CD14-positive monocyte (primary cell): ENCODE data around the gene ATP6AP1. TPM values are rescaled to one million over a fixed set of nuclear protein-coding genes. Genes with fewer than 3 reads are reported as not detected.

Experiments used
- DNase-seq, 3 donors: peaks; one replicate each; pipeline ENCODE4 v3.0.0-alpha.2; 2011 to 2022
- H2AFZ ChIP-seq: 2 replicates; pipeline ENCODE4 v1.6.0; 2012; ENCODE audit warnings: mild to moderate bottlenecking, low read depth, low read length, inconsistent platforms; ENCODE audit not compliant: insufficient read depth, poor library complexity, severe bottlenecking
- H3K27ac ChIP-seq, 2 donors: 1 replicate in 1 of 2; 2 replicates in 1 of 2; pipeline ENCODE4 v1.5.1; 2012 to 2013; ENCODE audit warnings: low read length in 2 of 2, control low read depth in 1 of 2, inconsistent platforms in 1 of 2, low read depth in 1 of 2, mild to moderate bottlenecking in 1 of 2
- H3K27me3 ChIP-seq, 2 donors: one replicate each; pipeline versions ENCODE4 v1.6.0 to v1.6.1; 2011 to 2013; ENCODE audit warnings: low read length in 2 of 2; ENCODE audit not compliant: control insufficient read depth in 2 of 2, insufficient read depth in 2 of 2
- H3K36me3 ChIP-seq, 2 donors: replicated peaks in 1 of 2; 1 replicate in 1 of 2; 2 replicates in 1 of 2; pipeline versions ENCODE4 v1.5.1 to v1.6.1; 2012 to 2013; ENCODE audit warnings: low read length in 2 of 2, control low read depth in 1 of 2, inconsistent platforms in 1 of 2, mild to moderate bottlenecking in 1 of 2; ENCODE audit not compliant: insufficient read depth in 2 of 2, control insufficient read depth in 1 of 2
- H3K4me1 ChIP-seq, 2 donors: 1 replicate in 1 of 2; 2 replicates in 1 of 2; pipeline versions ENCODE4 v1.5.1 to v1.6.1; 2012 to 2013; ENCODE audit warnings: low read length in 2 of 2, control low read depth in 1 of 2, inconsistent platforms in 1 of 2, mild to moderate bottlenecking in 1 of 2, moderate library complexity in 1 of 2; ENCODE audit not compliant: insufficient read depth in 2 of 2, control insufficient read depth in 1 of 2
- H3K4me2 ChIP-seq: replicated peaks from 2 replicates; pipeline ENCODE3; 2012; ENCODE audit warnings: low read length, moderate library complexity, mild to moderate bottlenecking; ENCODE audit not compliant: poor library complexity, severe bottlenecking; ENCODE audit errors: extremely low read depth
- H3K4me3 ChIP-seq, 3 experiments: fragments of 200-600 bp in 1 of 3; sonication (generic) in 1 of 3; replicated peaks in 1 of 3; 1 replicate in 2 of 3; 2 replicates in 1 of 3; pipeline ENCODE4 v1.5.1; 2011 to 2013; ENCODE audit warnings: low read length in 3 of 3, mild to moderate bottlenecking in 3 of 3, control low read depth in 2 of 3, low read depth in 2 of 3, inconsistent platforms in 1 of 3, moderate library complexity in 1 of 3
- H3K79me2 ChIP-seq: 2 replicates; pipeline ENCODE4 v1.6.0; 2012; ENCODE audit warnings: mild to moderate bottlenecking, control low read depth, inconsistent platforms, low read length, moderate library complexity; ENCODE audit not compliant: insufficient read depth
- H3K9ac ChIP-seq: 2 replicates; pipeline ENCODE4 v1.6.0; 2017; ENCODE audit warnings: low read length, mild to moderate bottlenecking; ENCODE audit not compliant: insufficient read depth, poor library complexity, severe bottlenecking
- H3K9me3 ChIP-seq, 2 donors: replicated peaks in 1 of 2; 1 replicate in 1 of 2; 2 replicates in 1 of 2; pipeline versions ENCODE4 v1.5.1 to v1.6.1; 2012 to 2013; ENCODE audit warnings: low read length in 2 of 2, control low read depth in 1 of 2; ENCODE audit not compliant: control insufficient read depth in 1 of 2, insufficient read depth in 1 of 2
- H4K20me1 ChIP-seq: 2 replicates; pipeline ENCODE4 v1.6.0; 2012; ENCODE audit warnings: mild to moderate bottlenecking, low read length, control low read depth, moderate library complexity; ENCODE audit not compliant: insufficient read depth
- H3K27ac Mint-ChIP-seq, 7 donors: one replicate each; pipeline ENCODE4 v1.8.0; 2020; ENCODE audit warnings: mild to moderate bottlenecking in 7 of 7, mixed read lengths in 7 of 7, moderate library complexity in 6 of 7, inconsistent platforms in 2 of 7
- H3K27me3 Mint-ChIP-seq, 3 donors: one replicate each; pipeline ENCODE4 v1.8.0; 2021 to 2022; ENCODE audit warnings: low read depth in 3 of 3, mild to moderate bottlenecking in 3 of 3, mixed read lengths in 3 of 3, moderate library complexity in 3 of 3, inconsistent platforms in 1 of 3
- H3K36me3 Mint-ChIP-seq, 2 donors: one replicate each; pipeline ENCODE4 v1.8.0; 2020; ENCODE audit warnings: mixed read lengths in 2 of 2, inconsistent platforms in 1 of 2, mild to moderate bottlenecking in 1 of 2
- H3K4me1 Mint-ChIP-seq: one replicate; pipeline ENCODE4 v1.8.0; 2020; ENCODE audit warnings: mild to moderate bottlenecking, mixed read lengths
- H3K4me3 Mint-ChIP-seq, 2 donors: one replicate each; pipeline ENCODE4 v1.8.0; 2020; ENCODE audit warnings: mild to moderate bottlenecking in 2 of 2, mixed read lengths in 2 of 2, moderate library complexity in 1 of 2
- H3K9me3 Mint-ChIP-seq, 7 donors: one replicate each; pipeline ENCODE4 v1.8.0; 2020 to 2022; ENCODE audit warnings: mixed read lengths in 7 of 7, mild to moderate bottlenecking in 6 of 7, moderate library complexity in 6 of 7, inconsistent platforms in 2 of 7
- CTCF ChIP-seq: fragments of 200-600 bp; IDR thresholded peaks from one replicate; pipeline ENCODE4 v1.8.0; 2022; ENCODE audit warnings: antibody characterized with exemption, mild to moderate bottlenecking
- WGBS: methylation state at CpG from one replicate; pipeline ENCODE4 v1.1.5; 2013; ENCODE audit warnings: missing lambda C conversion rate; ENCODE audit not compliant: insufficient coverage; 5-methylcytosine and 5-hydroxymethylcytosine counted together
- intact Hi-C, 2 donors: fragments of 100-400 bp; cut with micrococcal nuclease; formaldehyde crosslinking; loops; one replicate each; pipeline versions ENCODE4 v1.15.0 to v1.15.1; 2023
- polyA plus RNA-seq, 3 donors: library from polyadenylated mRNA; depleted of rRNA in 1 of 3; unstranded in 2 of 3; stranded (reverse) in 1 of 3; fragments of 300-500 nt in 2 of 3; fragments of >200 nt in 1 of 3; fragmentation: Illumina TruSeq in 2 of 3; gene quantifications; 1 replicate in 2 of 3; 2 replicates in 1 of 3; pipeline ENCODE4 v1.2.3, GENCODE V29; 2012 to 2021

Gene ATP6AP1
- polyA plus RNA-seq, 3 donors: 116 to 178 (median 145) TPM

- H3K4me1 ChIP-seq: no peaks in the 10 kb centered on the region
- no peaks in the 10 kb centered on the region for H3K36me3 ChIP-seq
- Mint-ChIP-seq H3K36me3 (no peaks in the 10 kb centered on the region), H3K4me1 (no peaks in the 10 kb centered on the region), H3K4me3 (no peak overlapping the region), H3K27me3 (peaks cover 0 to 4% (median 2%) of the 10 kb centered on the region in 3 donors), H3K9me3 (peaks cover 0 to 7% (median 2%) of the 10 kb centered on the region in 7 donors), H3K27ac (no peak overlapping the region)
- no peaks in the 10 kb centered on the region for H3K27me3 ChIP-seq
- H3K9me3 ChIP-seq: peaks cover 0 to 4% of the 10 kb centered on the region in 2 donors
- intact Hi-C loops: no loop called here
- no peak for DNase-seq
- H3K4me3 ChIP-seq: no peak overlapping the region
- no peaks in the 10 kb centered on the region for H4K20me1 ChIP-seq
- no peaks in the 10 kb centered on the region for H3K79me2 ChIP-seq
- H3K4me2 ChIP-seq: no peak overlapping the region
- no peak overlapping the region for H2AFZ ChIP-seq
- no peak overlapping the region for H3K27ac ChIP-seq
- TF ChIP-seq CTCF: no peak
- no peak overlapping the region for H3K9ac ChIP-seq
- WGBS: no CpG with 5 or more reads among the region's 23 CpGs
Measured at GRCh38 chrX:154470914-154471568, 42.6 kb downstream of the ATP6AP1 start.

GRCh38 chrX:154471839-154472684 lies 43.6 kb downstream of the ATP6AP1 start:
- no peaks in the 10 kb centered on the region for H3K36me3 ChIP-seq
- Mint-ChIP-seq H3K27ac (no peak overlapping the region), H3K9me3 (peaks cover 0 to 10% (median 2%) of the 10 kb centered on the region in 7 donors), H3K4me3 (no peak overlapping the region), H3K36me3 (no peaks in the 10 kb centered on the region), H3K4me1 (no peaks in the 10 kb centered on the region), H3K27me3 (peaks cover 0 to 10% (median 2%) of the 10 kb centered on the region in 3 donors)
- WGBS: 93% methylated on average over 7 of the region's 23 CpGs
- no peak for DNase-seq
- intact Hi-C loops: no loop called here
- no peak overlapping the region for H3K4me3 ChIP-seq
- H3K27ac ChIP-seq: no peak overlapping the region
- no peaks in the 10 kb centered on the region for H4K20me1 ChIP-seq
- H3K27me3 ChIP-seq: no peaks in the 10 kb centered on the region
- no peak overlapping the region for H3K4me2 ChIP-seq
- no peak overlapping the region for H2AFZ ChIP-seq
- H3K9ac ChIP-seq: no peak overlapping the region
- no peaks in the 10 kb centered on the region for H3K79me2 ChIP-seq
- no peaks in the 10 kb centered on the region for H3K4me1 ChIP-seq
- TF ChIP-seq CTCF: no peak
- peaks cover 0 to 4% of the 10 kb centered on the region in 2 donors for H3K9me3 ChIP-seq
